Fibroblast of the aortic adventitia (primary cell): Measurements from ENCODE around the gene FIGNL1. TPM values are rescaled to one million over a fixed set of nuclear protein-coding genes. Genes with fewer than 3 reads are reported as not detected.

ENCODE experiments used
- DNase-seq: peaks from one replicate; pipeline ENCODE4 v3.0.0-alpha.2; 2010; ENCODE audit warnings: low read depth
- H3K4me3 ChIP-seq: 2 replicates; pipeline ENCODE4 v1.5.1; 2011; ENCODE audit warnings: low read depth, mild to moderate bottlenecking, control low read depth, low read length, moderate library complexity
- CTCF ChIP-seq: IDR thresholded peaks from 2 replicates; pipeline ENCODE4 v1.5.1; 2011; ENCODE audit warnings: mild to moderate bottlenecking, low read length, control low read depth, inconsistent platforms; ENCODE audit not compliant: insufficient read depth
- total RNA-seq: library from RNA; depleted of rRNA; stranded (reverse); fragments of >200 nt; gene quantifications from 2 replicates; pipeline ENCODE4 v1.2.3, GENCODE V29; 2012; ENCODE audit warnings: low replicate concordance

The FIGNL1 gene
- total RNA-seq, 1 donor = 33.6 TPM

DNA sequence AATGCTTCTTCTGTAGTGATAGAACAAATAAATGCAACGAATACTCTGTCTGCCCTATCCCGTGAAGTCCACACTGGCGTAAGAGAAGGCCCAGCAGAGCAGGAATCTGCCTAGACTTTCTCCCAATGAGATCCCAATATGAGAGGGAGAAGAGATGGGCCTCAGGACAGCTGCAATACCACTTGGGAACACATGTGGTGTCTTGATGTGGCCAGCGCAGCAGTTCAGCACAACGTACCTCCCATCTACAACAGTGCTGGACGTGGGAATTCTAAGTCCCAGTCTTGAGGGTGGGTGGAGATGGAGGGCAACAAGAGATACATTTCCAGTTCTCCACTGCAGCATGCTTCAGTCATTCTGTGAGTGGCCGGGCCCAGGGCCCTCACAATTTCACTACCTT lies 45.8 kb downstream of the FIGNL1 start:
- no peak overlapping the region for H3K4me3 ChIP-seq
- TF ChIP-seq CTCF = no peak
- DNase-seq = no peak

DNA sequence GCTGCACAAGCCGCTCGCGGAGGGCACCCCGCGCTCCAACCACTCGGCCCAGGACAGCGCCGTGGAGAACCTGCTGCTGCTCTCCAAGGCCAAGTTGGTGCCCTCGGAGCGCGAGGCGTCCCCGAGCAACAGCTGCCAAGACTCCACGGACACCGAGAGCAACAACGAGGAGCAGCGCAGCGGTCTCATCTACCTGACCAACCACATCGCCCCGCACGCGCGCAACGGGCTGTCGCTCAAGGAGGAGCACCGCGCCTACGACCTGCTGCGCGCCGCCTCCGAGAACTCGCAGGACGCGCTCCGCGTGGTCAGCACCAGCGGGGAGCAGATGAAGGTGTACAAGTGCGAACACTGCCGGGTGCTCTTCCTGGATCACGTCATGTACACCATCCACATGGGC lies 50.0 kb downstream of the FIGNL1 start:
- no peak for TF ChIP-seq CTCF
- DNase-seq = no peak
- no peak overlapping the region for H3K4me3 ChIP-seq

GRCh38 chr7:50399635-50400034 lies 50.5 kb downstream of the FIGNL1 start:
- no peak for TF ChIP-seq CTCF
- H3K4me3 ChIP-seq = no peak overlapping the region
- DNase-seq = no peak

DNA sequence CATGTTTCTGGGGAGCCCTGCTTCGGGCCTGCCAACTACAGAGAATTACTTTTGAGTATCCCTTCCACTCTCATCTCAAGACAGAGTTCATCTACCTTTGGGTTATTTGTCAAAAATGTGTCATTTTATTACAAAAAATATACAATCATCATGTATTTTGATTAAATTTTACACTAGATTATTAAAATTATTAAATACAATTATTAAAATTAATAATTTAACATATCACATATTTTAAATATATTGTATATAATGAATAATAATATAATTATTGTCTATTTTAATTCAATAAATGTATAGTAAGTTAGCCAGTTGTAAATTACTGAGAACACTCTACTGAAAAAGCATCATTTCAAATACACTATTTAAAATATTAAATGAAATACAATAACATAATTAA lies 50.9 kb downstream of the FIGNL1 start:
- no peak for DNase-seq
- TF ChIP-seq CTCF = no peak
- H3K4me3 ChIP-seq = no peak overlapping the region

GRCh38 chr7:50397971-50398324 lies 52.2 kb downstream of the FIGNL1 start:
- no peak for DNase-seq
- no peak overlapping the region for H3K4me3 ChIP-seq
- no peak for TF ChIP-seq CTCF

GRCh38 chr7:50397320-50397970 lies 52.7 kb downstream of the FIGNL1 start:
- no peak for DNase-seq
- H3K4me3 ChIP-seq = no peak overlapping the region
- no peak for TF ChIP-seq CTCF

- TF ChIP-seq CTCF = no peak
- DNase-seq = no peak
- H3K4me3 ChIP-seq = no peak overlapping the region
These were observed 53.3 kb downstream of the FIGNL1 start for GRCh38 chr7:50396856-50397255.
